ENCODE results near the gene TRABD2B.

TRABD2B gene

GRCh38 chr1:47761201-47761930 is 235.8 kb downstream of the TRABD2B start:
- Histone ChIP-seq H3K36me3 (replicated peaks in 1 of 2; ENCODE audit: control insufficient read depth in 2 of 2, insufficient read depth in 2 of 2, low read length in 2 of 2) (no peaks in the 10 kb centered on the region), H3K4me3 (ENCODE audit: low read length in 2 of 2) (no peak overlapping the region), H2BK5ac (ENCODE audit: low read length) (no peak overlapping the region), H3K27ac (replicated peaks; ENCODE audit: low read length) (no peak overlapping the region), H3K4ac (ENCODE audit: low read length) (no peak overlapping the region), H4K8ac (ENCODE audit: low read depth, low read length) (no peak overlapping the region), H2BK15ac (ENCODE audit: low read length) (no peak overlapping the region), H3K4me1 (ENCODE audit: control insufficient read depth in 2 of 2, insufficient read depth in 1 of 2, low read depth in 1 of 2, low read length in 2 of 2) (peaks cover 0 to 1% of the 10 kb centered on the region in 2 donors), H3K4me2 (ENCODE audit: insufficient read depth, low read length, poor library complexity, severe bottlenecking) (no peak overlapping the region), H3K9ac (ENCODE audit: low read depth, low read length, poor library complexity) (no peak overlapping the region), H4K91ac (ENCODE audit: low read depth, low read length, poor library complexity) (no peak overlapping the region), H2BK120ac (ENCODE audit: low read depth, low read length) (no peak overlapping the region), H3K9me3 (replicated peaks in 1 of 2; ENCODE audit: control insufficient read depth in 2 of 2, insufficient read depth in 1 of 2, low read depth in 1 of 2, low read length in 2 of 2) (no peaks in the 10 kb centered on the region), H3K23ac (ENCODE audit: low read depth, low read length, poor library complexity) (no peak overlapping the region), H3K27me3 (ENCODE audit: control insufficient read depth in 3 of 3, insufficient read depth in 3 of 3, low read depth in 1 of 3, low read length in 3 of 3) (no peaks in the 10 kb centered on the region), H2BK12ac (ENCODE audit: low read length) (no peak overlapping the region), H3K79me1 (ENCODE audit: low read depth, low read length) (no peaks in the 10 kb centered on the region), H2AFZ (ENCODE audit: low read length) (no peak overlapping the region), H3K18ac (ENCODE audit: low read length) (no peak overlapping the region), H3K14ac (ENCODE audit: low read length) (no peak overlapping the region), H2AK5ac (ENCODE audit: low read depth, low read length) (no peak overlapping the region)
- no peak for DNase-seq (ENCODE audit: low spot score)
- no CpG with 5 or more reads among the region's 8 CpGs for WGBS, 2 donors (ENCODE audit: extremely low coverage in 2 of 2, insufficient read length in 2 of 2, insufficient replicate concordance in 1 of 2)

- Histone ChIP-seq H3K18ac (ENCODE audit: low read length) (no peak overlapping the region), H2AFZ (ENCODE audit: low read length) (no peak overlapping the region), H3K14ac (ENCODE audit: low read length) (no peak overlapping the region), H3K36me3 (replicated peaks in 1 of 2; ENCODE audit: control insufficient read depth in 2 of 2, insufficient read depth in 2 of 2, low read length in 2 of 2) (no peaks in the 10 kb centered on the region), H2BK12ac (ENCODE audit: low read length) (no peak overlapping the region), H4K8ac (ENCODE audit: low read depth, low read length) (no peak overlapping the region), H3K79me1 (ENCODE audit: low read depth, low read length) (no peaks in the 10 kb centered on the region), H3K27ac (replicated peaks; ENCODE audit: low read length) (no peak overlapping the region), H2BK120ac (ENCODE audit: low read depth, low read length) (no peak overlapping the region), H3K4me2 (ENCODE audit: insufficient read depth, low read length, poor library complexity, severe bottlenecking) (no peak overlapping the region), H3K9ac (ENCODE audit: low read depth, low read length, poor library complexity) (no peak overlapping the region), H4K91ac (ENCODE audit: low read depth, low read length, poor library complexity) (no peak overlapping the region), H3K4me3 (ENCODE audit: low read length in 2 of 2) (no peak overlapping the region), H2BK5ac (ENCODE audit: low read length) (no peak overlapping the region), H2BK15ac (ENCODE audit: low read length) (no peak overlapping the region), H3K9me3 (replicated peaks in 1 of 2; ENCODE audit: control insufficient read depth in 2 of 2, insufficient read depth in 1 of 2, low read depth in 1 of 2, low read length in 2 of 2) (no peaks in the 10 kb centered on the region), H3K4ac (ENCODE audit: low read length) (no peak overlapping the region), H3K4me1 (ENCODE audit: control insufficient read depth in 2 of 2, insufficient read depth in 1 of 2, low read depth in 1 of 2, low read length in 2 of 2) (peaks cover 0 to 3% of the 10 kb centered on the region in 2 donors), H3K27me3 (ENCODE audit: control insufficient read depth in 3 of 3, insufficient read depth in 3 of 3, low read depth in 1 of 3, low read length in 3 of 3) (no peaks in the 10 kb centered on the region), H2AK5ac (ENCODE audit: low read depth, low read length) (no peak overlapping the region), H3K23ac (ENCODE audit: low read depth, low read length, poor library complexity) (no peak overlapping the region)
- WGBS, 2 donors (ENCODE audit: extremely low coverage in 2 of 2, insufficient read length in 2 of 2, insufficient replicate concordance in 1 of 2), result no CpG with 5 or more reads among the region's 9 CpGs
- DNase-seq (ENCODE audit: low spot score), result no peak
Measured at GRCh38 chr1:47759936-47760629, 237.1 kb downstream of the TRABD2B start.

GRCh38 chr1:47759251-47759935 is 237.8 kb downstream of the TRABD2B start:
- Histone ChIP-seq H3K4ac (ENCODE audit: low read length) (no peak overlapping the region), H3K18ac (ENCODE audit: low read length) (no peak overlapping the region), H3K36me3 (replicated peaks in 1 of 2; ENCODE audit: control insufficient read depth in 2 of 2, insufficient read depth in 2 of 2, low read length in 2 of 2) (no peaks in the 10 kb centered on the region), H2BK12ac (ENCODE audit: low read length) (no peak overlapping the region), H2AFZ (ENCODE audit: low read length) (no peak overlapping the region), H2BK120ac (ENCODE audit: low read depth, low read length) (no peak overlapping the region), H3K9me3 (replicated peaks in 1 of 2; ENCODE audit: control insufficient read depth in 2 of 2, insufficient read depth in 1 of 2, low read depth in 1 of 2, low read length in 2 of 2) (no peaks in the 10 kb centered on the region), H3K79me1 (ENCODE audit: low read depth, low read length) (no peaks in the 10 kb centered on the region), H4K8ac (ENCODE audit: low read depth, low read length) (no peak overlapping the region), H2BK15ac (ENCODE audit: low read length) (no peak overlapping the region), H3K23ac (ENCODE audit: low read depth, low read length, poor library complexity) (no peak overlapping the region), H3K9ac (ENCODE audit: low read depth, low read length, poor library complexity) (no peak overlapping the region), H2AK5ac (ENCODE audit: low read depth, low read length) (no peak overlapping the region), H3K27ac (replicated peaks; ENCODE audit: low read length) (no peak overlapping the region), H3K4me2 (ENCODE audit: insufficient read depth, low read length, poor library complexity, severe bottlenecking) (no peak overlapping the region), H2BK5ac (ENCODE audit: low read length) (no peak overlapping the region), H4K91ac (ENCODE audit: low read depth, low read length, poor library complexity) (no peak overlapping the region), H3K4me1 (ENCODE audit: control insufficient read depth in 2 of 2, insufficient read depth in 1 of 2, low read depth in 1 of 2, low read length in 2 of 2) (peaks cover 0 to 3% of the 10 kb centered on the region in 2 donors), H3K14ac (ENCODE audit: low read length) (no peak overlapping the region), H3K4me3 (ENCODE audit: low read length in 2 of 2) (no peak overlapping the region), H3K27me3 (ENCODE audit: control insufficient read depth in 3 of 3, insufficient read depth in 3 of 3, low read depth in 1 of 3, low read length in 3 of 3) (no peaks in the 10 kb centered on the region)
- DNase-seq (ENCODE audit: low spot score), result no peak
- WGBS, 2 donors (ENCODE audit: extremely low coverage in 2 of 2, insufficient read length in 2 of 2, insufficient replicate concordance in 1 of 2), result no CpG with 5 or more reads among the region's 12 CpGs

Data from neuronal stem cell (in vitro differentiated cells).